Sigmoid colon (tissue), 7 donors: ENCODE measurements around the gene POLR1G. TPM values are rescaled to one million over a fixed set of nuclear protein-coding genes. Genes with fewer than 3 reads are reported as not detected.

Experiments used
- DNase-seq: peaks from one replicate; pipeline ENCODE4 v3.0.0-alpha.2; 2019
- H3K27ac ChIP-seq, 4 donors: fragments of 200-600 bp; sonication (generic); one replicate each; pipeline ENCODE4 v1.5.1; 2016 to 2019; ENCODE audit warnings: mild to moderate bottlenecking in 1 of 4
- H3K27me3 ChIP-seq, 3 donors: fragments of 200-600 bp; sonication (generic); one replicate each; pipeline ENCODE4 v1.5.1; 2019; ENCODE audit warnings: mild to moderate bottlenecking in 1 of 3
- H3K36me3 ChIP-seq, 4 donors: fragments of 200-600 bp; sonication (generic); one replicate each; pipeline ENCODE4 v1.5.1; 2016 to 2019
- H3K4me1 ChIP-seq, 4 donors: fragments of 200-600 bp; sonication (generic); one replicate each; pipeline ENCODE4 v1.5.1; 2017 to 2019
- H3K4me3 ChIP-seq, 4 donors: fragments of 200-600 bp; sonication (generic); one replicate each; pipeline ENCODE4 v1.5.1; 2017 to 2019; ENCODE audit warnings: mild to moderate bottlenecking in 2 of 4, moderate library complexity in 1 of 4
- H3K9me3 ChIP-seq, 4 donors: fragments of 200-600 bp in 3 of 4; sonication (generic) in 3 of 4; one replicate each; pipeline versions ENCODE4 v1.5.1 to v1.6.1; 2013 to 2019
- CTCF ChIP-seq, 4 experiments: fragments of 450-650 bp in 3 of 4; fragments of 200-600 bp in 1 of 4; IDR thresholded peaks; one replicate each; pipeline ENCODE4 v1.5.1; 2016 to 2019; ENCODE audit warnings: antibody characterized with exemption in 4 of 4, mild to moderate bottlenecking in 3 of 4, moderate library complexity in 2 of 4
- EP300 ChIP-seq, 4 donors: sonication (generic); formaldehyde crosslinking; IDR thresholded peaks; one replicate each; pipeline ENCODE4 v1.6.1; 2017; ENCODE audit warnings: antibody characterized with exemption in 4 of 4
- POLR2A ChIP-seq, 2 donors: fragments of 450-650 bp; IDR thresholded peaks; one replicate each; pipeline ENCODE4 v1.6.1; 2016; ENCODE audit warnings: antibody characterized with exemption in 2 of 2, mild to moderate bottlenecking in 2 of 2, moderate library complexity in 2 of 2
- POLR2AphosphoS5 ChIP-seq, 4 donors: sonication (generic); formaldehyde crosslinking; IDR thresholded peaks; one replicate each; pipeline ENCODE4 v1.6.1; 2017; ENCODE audit warnings: antibody characterized with exemption in 4 of 4
- WGBS, 2 donors: extraction: QIAGEN DNeasy Blood & Tissue Kit; methylation state at CpG; one replicate each; pipeline ENCODE4 v1.1.7; 2013; 5-methylcytosine and 5-hydroxymethylcytosine counted together
- intact Hi-C: fragments of 100-400 bp; cut with DNase I; formaldehyde crosslinking; loops from one replicate; pipeline ENCODE4 v1.15.1; 2023
- polyA plus RNA-seq, 3 donors: library from polyadenylated mRNA; stranded (reverse); fragments of 200-250 nt; gene quantifications; one replicate each; pipeline ENCODE4 v1.2.3, GENCODE V29; 2013
- small RNA-seq, 3 donors: library from RNA; depleted of rRNA; stranded (forward); fragments of <200 nt; gene quantifications; one replicate each; pipeline ENCODE3, GENCODE V24; 2016
- total RNA-seq, 4 donors: library from RNA; depleted of rRNA; stranded (reverse); fragments of >200 nt; gene quantifications; one replicate each; pipeline ENCODE4 v1.1.0, GENCODE V29; 2016
- donor health status: healthy with polysubstance abuse.
- donor health status: Bipolar disorder and iron deficiency.
- donor health status: healthy.

POLR1G gene
- total and polyA plus RNA-seq, 7 donors, result 1.2 to 5.6 (median 3.6) TPM

DNA sequence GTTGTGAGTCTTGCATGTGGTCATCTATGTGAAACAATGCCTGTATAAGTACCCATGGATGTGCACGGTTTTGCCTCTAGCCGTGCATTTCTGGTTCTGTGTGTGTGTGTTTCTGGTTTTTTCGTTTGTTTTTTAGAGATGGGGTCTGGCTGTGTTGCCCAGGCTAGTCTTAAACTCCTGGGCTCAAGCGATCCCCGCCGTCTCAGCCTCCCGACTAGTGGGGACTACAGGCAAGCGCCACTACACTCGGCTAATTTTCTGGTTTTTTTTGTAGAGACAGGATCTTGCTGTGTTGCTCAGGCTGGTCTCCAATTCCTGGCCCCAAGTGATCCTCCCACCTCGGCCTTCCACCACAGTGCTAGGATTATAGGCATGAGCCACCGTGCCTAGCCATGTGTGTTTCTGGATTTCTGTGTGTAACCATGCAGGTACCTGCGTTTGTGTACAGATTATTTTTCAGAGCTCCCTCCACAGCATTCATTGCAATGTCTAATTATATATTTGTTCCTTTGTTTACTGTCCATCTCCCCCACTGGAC, 45.5 kb downstream of the POLR1G start:
- DNase-seq, result no peak
- no peak for TF ChIP-seq EP300 (IDR thresholded peaks at IDR 0.05)
- no peak for TF ChIP-seq CTCF (IDR thresholded peaks at IDR 0.05)
- TF ChIP-seq POLR2A (IDR thresholded peaks at IDR 0.05), result no peak
- no peak for TF ChIP-seq POLR2AphosphoS5 (IDR thresholded peaks at IDR 0.05)
- Histone ChIP-seq H3K9me3 (no peaks in the 10 kb centered on the region), H3K4me3 (no peak overlapping the region), H3K4me1 (peaks cover 0 to 58% (median 49%) of the 10 kb centered on the region in 4 donors), H3K27me3 (no peaks in the 10 kb centered on the region), H3K27ac (peak overlapping the region in 3 of 4 donors; percentile 84 to 87 (median 85)), H3K36me3 (no peaks in the 10 kb centered on the region)
- WGBS, 2 donors, result 79 to 81% methylated on average over 12 of the region's 12 CpGs
- intact Hi-C loops, result no loop called here

GRCh38 chr19:45455707-45456499, 49.5 kb downstream of the POLR1G start:
- H3K9me3 ChIP-seq, result no peaks in the 10 kb centered on the region
- peak; percentile 97 for DNase-seq
- peak overlapping the region; percentile 81 to 90 (median 84) for H3K27ac ChIP-seq
- intact Hi-C loops, result no loop called here
- peak in 2 of 4 donors; percentile 56 to 90 for TF ChIP-seq EP300 (IDR thresholded peaks at IDR 0.05)
- no peak for TF ChIP-seq POLR2A (IDR thresholded peaks at IDR 0.05)
- no peak for TF ChIP-seq CTCF (IDR thresholded peaks at IDR 0.05)
- peak; percentile 34 to 91 (median 76) for TF ChIP-seq POLR2AphosphoS5 (IDR thresholded peaks at IDR 0.05)
- H3K27me3 ChIP-seq, result no peaks in the 10 kb centered on the region
- no peaks in the 10 kb centered on the region for H3K36me3 ChIP-seq
- H3K4me1 ChIP-seq, result peaks cover 0 to 40% (median 30%) of the 10 kb centered on the region in 4 donors
- WGBS, 2 donors, result 4 to 7% methylated on average over 27 of the region's 27 CpGs
- peak overlapping the region in 1 of 4 donors; percentile 26 for H3K4me3 ChIP-seq

GRCh38 chr19:45456500-45456815, 50.0 kb downstream of the POLR1G start:
- no peak overlapping the region for H3K4me3 ChIP-seq
- DNase-seq, result no peak
- H3K9me3 ChIP-seq, result no peaks in the 10 kb centered on the region
- 53 to 54% methylated on average over 2 of the region's 2 CpGs for WGBS, 2 donors
- no peak for TF ChIP-seq CTCF (IDR thresholded peaks at IDR 0.05)
- no peak for TF ChIP-seq EP300 (IDR thresholded peaks at IDR 0.05)
- no peak for TF ChIP-seq POLR2A (IDR thresholded peaks at IDR 0.05)
- no peak for TF ChIP-seq POLR2AphosphoS5 (IDR thresholded peaks at IDR 0.05)
- intact Hi-C loops, result no loop called here
- H3K27me3 ChIP-seq, result no peaks in the 10 kb centered on the region
- H3K27ac ChIP-seq, result peak overlapping the region; percentile 81 to 90 (median 84)
- H3K36me3 ChIP-seq, result no peaks in the 10 kb centered on the region
- H3K4me1 ChIP-seq, result peaks cover 0 to 34% (median 26%) of the 10 kb centered on the region in 4 donors

DNA sequence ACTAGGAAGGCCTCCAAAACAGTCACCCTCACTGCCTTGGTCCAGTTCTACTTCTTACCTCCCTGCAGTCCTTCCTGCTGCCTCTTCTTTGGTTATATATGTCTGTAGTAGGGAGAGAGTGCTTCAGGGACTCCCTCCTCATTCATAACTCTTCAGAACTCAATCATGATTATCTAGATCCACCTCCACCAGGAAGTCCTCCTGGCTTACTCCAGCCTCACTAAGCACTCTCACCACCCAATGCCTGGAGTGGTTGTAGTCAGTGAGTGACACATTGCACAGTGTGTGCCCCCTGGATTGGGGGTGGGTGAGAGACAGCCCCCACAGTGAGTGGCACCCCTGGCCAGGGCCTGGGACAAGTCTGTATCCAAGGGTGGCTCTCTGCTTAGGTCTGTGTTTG, 51.3 kb downstream of the POLR1G start:
- DNase-seq, result no peak
- H3K4me3 ChIP-seq, result no peak overlapping the region
- H3K27ac ChIP-seq, result no peak overlapping the region
- no peaks in the 10 kb centered on the region for H3K27me3 ChIP-seq
- peaks cover 0 to 31% (median 24%) of the 10 kb centered on the region in 4 donors for H3K4me1 ChIP-seq
- H3K36me3 ChIP-seq, result no peaks in the 10 kb centered on the region
- no peak for TF ChIP-seq POLR2A (IDR thresholded peaks at IDR 0.05)
- no peak for TF ChIP-seq EP300 (IDR thresholded peaks at IDR 0.05)
- TF ChIP-seq POLR2AphosphoS5 (IDR thresholded peaks at IDR 0.05), result no peak
- no peaks in the 10 kb centered on the region for H3K9me3 ChIP-seq
- intact Hi-C loops, result no loop called here

Small RNA genes lying within 50 kb of the gene (small RNA-seq; reads per million reads assigned to genes)
- 0 reads per million in 3 donors for gene MIR6088

Other genes starting within 250 kb of the POLR1G start
- under 1 TPM in 1 of 4 donors, not detected in 3; 0.83 TPM for gene NKPD1, start 245.7 kb upstream of the POLR1G start, total RNA-seq
- under 1 TPM in 1 of 3 donors, not detected in 2; 0.12 TPM for gene NKPD1, start 245.7 kb upstream of the POLR1G start, polyA plus RNA-seq
- gene TRAPPC6A, start 228.4 kb upstream of the POLR1G start, total RNA-seq, result 10 to 100 TPM; 15.1 to 36.4 (median 27.2) TPM
- gene TRAPPC6A, start 228.4 kb upstream of the POLR1G start, polyA plus RNA-seq, result 10 to 100 TPM; 50.3 to 67.5 (median 66.1) TPM
- gene BLOC1S3, start 227.9 kb upstream of the POLR1G start, total RNA-seq, result 10 to 100 TPM in 1 of 4 donors, 1 to 10 TPM in 3; 6.1 to 10.9 (median 7.8) TPM
- gene BLOC1S3, start 227.9 kb upstream of the POLR1G start, polyA plus RNA-seq, result 1 to 10 TPM; 2.8 to 7.0 (median 3.0) TPM
- gene EXOC3L2, start 161.2 kb upstream of the POLR1G start, total RNA-seq, result under 1 TPM in 2 of 4 donors, not detected in 2; 0.14 to 0.33 TPM
- gene EXOC3L2, start 161.2 kb upstream of the POLR1G start, polyA plus RNA-seq, result 1 to 10 TPM in 1 of 3 donors, under 1 TPM in 1, not detected in 1; 0.69 to 1.7 TPM
- 10 to 100 TPM; 12.7 to 39.9 (median 15.2) TPM for gene MARK4, start 155.4 kb upstream of the POLR1G start, total RNA-seq
- 10 to 100 TPM in 1 of 3 donors, 1 to 10 TPM in 2; 6.2 to 12.3 (median 7.2) TPM for gene MARK4, start 155.4 kb upstream of the POLR1G start, polyA plus RNA-seq
- gene CKM, start 83.8 kb upstream of the POLR1G start, total RNA-seq, result 1 to 10 TPM in 1 of 4 donors, under 1 TPM in 3; 0.66 to 1.1 (median 0.77) TPM
- 10 to 100 TPM in 1 of 3 donors, 1 to 10 TPM in 1, under 1 TPM in 1; 0.48 to 14.4 (median 5.8) TPM for gene CKM, start 83.8 kb upstream of the POLR1G start, polyA plus RNA-seq
- not detected for gene KLC3, start 65.9 kb upstream of the POLR1G start, total RNA-seq
- gene KLC3, start 65.9 kb upstream of the POLR1G start, polyA plus RNA-seq, result under 1 TPM in 1 of 3 donors, not detected in 2; 0.09 TPM
- 10 to 100 TPM in 1 of 4 donors, 1 to 10 TPM in 3; 4.6 to 12.8 (median 9.8) TPM for gene ERCC2, start 36.1 kb upstream of the POLR1G start, total RNA-seq
- gene ERCC2, start 36.1 kb upstream of the POLR1G start, polyA plus RNA-seq, result 10 to 100 TPM in 1 of 3 donors, 1 to 10 TPM in 2; 4.2 to 12.9 (median 9.0) TPM
- 1 to 10 TPM; 5.8 to 9.4 (median 7.7) TPM for gene PPP1R13L, start 1.6 kb upstream of the POLR1G start, total RNA-seq
- gene PPP1R13L, start 1.6 kb upstream of the POLR1G start, polyA plus RNA-seq, result 10 to 100 TPM; 15.6 to 34.0 (median 18.0) TPM
- gene ERCC1, start 17.3 kb downstream of the POLR1G start, total RNA-seq, result 10 to 100 TPM; 41.8 to 67.0 (median 64.4) TPM
- 10 to 100 TPM; 27.3 to 31.8 (median 30.1) TPM for gene ERCC1, start 17.3 kb downstream of the POLR1G start, polyA plus RNA-seq
- 10 to 100 TPM in 3 of 4 donors, 1 to 10 TPM in 1; 1.1 to 28.1 (median 23.1) TPM for gene FOSB, start 61.4 kb downstream of the POLR1G start, total RNA-seq
- gene FOSB, start 61.4 kb downstream of the POLR1G start, polyA plus RNA-seq, result 10 to 100 TPM in 1 of 3 donors, 1 to 10 TPM in 2; 3.7 to 11.0 (median 5.4) TPM
- gene RTN2, start 90.4 kb downstream of the POLR1G start, total RNA-seq, result 10 to 100 TPM; 15.0 to 23.5 (median 19.2) TPM
- 10 to 100 TPM in 2 of 3 donors, 1 to 10 TPM in 1; 9.5 to 15.0 (median 12.0) TPM for gene RTN2, start 90.4 kb downstream of the POLR1G start, polyA plus RNA-seq
- gene PPM1N, start 91.8 kb downstream of the POLR1G start, total RNA-seq, result 1 to 10 TPM; 1.2 to 2.5 (median 2.2) TPM
- gene PPM1N, start 91.8 kb downstream of the POLR1G start, polyA plus RNA-seq, result 1 to 10 TPM; 3.0 to 4.2 (median 3.5) TPM
- 100 to 1,000 TPM; 101 to 205 (median 128) TPM for gene VASP, start 100.8 kb downstream of the POLR1G start, total RNA-seq
- gene VASP, start 100.8 kb downstream of the POLR1G start, polyA plus RNA-seq, result 100 to 1,000 TPM; 160 to 223 (median 164) TPM
- gene OPA3, start 178.2 kb downstream of the POLR1G start, total RNA-seq, result 1 to 10 TPM; 5.4 to 9.9 (median 8.1) TPM
- gene OPA3, start 178.2 kb downstream of the POLR1G start, polyA plus RNA-seq, result 10 to 100 TPM in 1 of 3 donors, 1 to 10 TPM in 2; 3.0 to 11.3 (median 4.4) TPM
- gene GPR4, start 195.6 kb downstream of the POLR1G start, total RNA-seq, result 1 to 10 TPM in 1 of 4 donors, under 1 TPM in 3; 0.55 to 1.9 (median 0.85) TPM
- 1 to 10 TPM in 2 of 3 donors, under 1 TPM in 1; 0.46 to 1.8 (median 1.8) TPM for gene GPR4, start 195.6 kb downstream of the POLR1G start, polyA plus RNA-seq
- 10 to 100 TPM; 10.4 to 34.6 (median 14.7) TPM for gene EML2, start 232.8 kb downstream of the POLR1G start, total RNA-seq
- gene EML2, start 232.8 kb downstream of the POLR1G start, polyA plus RNA-seq, result 10 to 100 TPM; 40.2 to 75.6 (median 40.5) TPM